ENCODE results near the gene KRT6C.
"Not testable (repeated sequence)": the region's sequence is repeated elsewhere in the genome, so short reads cannot be mapped to it uniquely, and the experiment has no call there.

The KRT6C gene

GRCh38 chr12:52454411-52455201 is 19.0 kb downstream of the KRT6C start:
- DNase-seq (ENCODE audit: extremely low read depth, low read depth): no peak
- H3K4me3 ChIP-seq (replicated peaks; ENCODE audit: low read depth, low read length): no peak overlapping the region
- TF ChIP-seq CTCF (IDR thresholded peaks at IDR 0.05; ENCODE audit: low read depth, low read length, missing control alignments): no peak

- H3K4me3 ChIP-seq (replicated peaks; ENCODE audit: low read depth, low read length): no peak within 1 kb of the TSS
- DNase-seq (ENCODE audit: extremely low read depth, low read depth): no peak
- no peak for TF ChIP-seq CTCF (IDR thresholded peaks at IDR 0.05; ENCODE audit: low read depth, low read length, missing control alignments)
Measured at GRCh38 chr12:52452101-52452500, 21.5 kb downstream of the KRT6C start, which contains the start of gene KRT6B. Gene KRT6B, minus strand, starts transcription at chr12:52452146. Its CDS starts 68 bp downstream, at chr12:52452078.

- H3K4me3 ChIP-seq (replicated peaks; ENCODE audit: low read depth, low read length): no peak overlapping the region
- DNase-seq (ENCODE audit: extremely low read depth, low read depth): no peak
- no peak for TF ChIP-seq CTCF (IDR thresholded peaks at IDR 0.05; ENCODE audit: low read depth, low read length, missing control alignments)
Measured at GRCh38 chr12:52448228-52448627, 25.4 kb downstream of the KRT6C start.

- H3K4me3 ChIP-seq (replicated peaks; ENCODE audit: low read depth, low read length); DNase-seq (ENCODE audit: extremely low read depth, low read depth): not testable (repeated sequence)
Measured at GRCh38 chr12:52447196-52447595, 26.4 kb downstream of the KRT6C start.

- H3K4me3 ChIP-seq (replicated peaks; ENCODE audit: low read depth, low read length): no peak overlapping the region
- no peak for DNase-seq (ENCODE audit: extremely low read depth, low read depth)
- TF ChIP-seq CTCF (IDR thresholded peaks at IDR 0.05; ENCODE audit: low read depth, low read length, missing control alignments): no peak
Measured at GRCh38 chr12:52446367-52447045, 27.1 kb downstream of the KRT6C start.

GRCh38 chr12:52445876-52446275 is 27.7 kb downstream of the KRT6C start:
- no peak overlapping the region for H3K4me3 ChIP-seq (replicated peaks; ENCODE audit: low read depth, low read length)
- DNase-seq (ENCODE audit: extremely low read depth, low read depth): no peak
- TF ChIP-seq CTCF (IDR thresholded peaks at IDR 0.05; ENCODE audit: low read depth, low read length, missing control alignments): no peak
